Stimulated activated CD8-positive, alpha-beta memory T cell treated with anti-CD3 and anti-CD28 coated beads, Interleukin-2, amount 100 ng/mL, for 1 hour (primary cell): ENCODE data around the gene SLC9A9.
"Not testable (repeated sequence)": the region's sequence is repeated elsewhere in the genome, so short reads cannot be mapped to it uniquely, and the experiment has no call there.

ENCODE experiments used
- DNase-seq, 2 donors: peaks; one replicate each; pipeline ENCODE4 v3.0.0-alpha.2; 2020; ENCODE audit warnings: low read depth in 2 of 2

SLC9A9 gene

GRCh38 chr3:143810166-143810952, 37.9 kb downstream of the SLC9A9 start:
- DNase-seq = no peak

GRCh38 chr3:143809121-143809621, 39.1 kb downstream of the SLC9A9 start:
- DNase-seq = no peak

GRCh38 chr3:143808030-143808429, 40.2 kb downstream of the SLC9A9 start:
- DNase-seq = no peak

- DNase-seq = no peak
Measured at GRCh38 chr3:143806038-143806437, 42.2 kb downstream of the SLC9A9 start.

- not testable (repeated sequence) for DNase-seq
Measured at GRCh38 chr3:143805476-143805875, 42.8 kb downstream of the SLC9A9 start.

- not testable (repeated sequence) for DNase-seq
Measured at GRCh38 chr3:143801046-143801445, 47.2 kb downstream of the SLC9A9 start.

GRCh38 chr3:143798151-143798550, 50.1 kb downstream of the SLC9A9 start:
- DNase-seq = not testable (repeated sequence)

GRCh38 chr3:143795874-143796273, 52.4 kb downstream of the SLC9A9 start:
- no peak for DNase-seq

GRCh38 chr3:143794793-143795462, 53.3 kb downstream of the SLC9A9 start:
- no peak for DNase-seq

GRCh38 chr3:143793971-143794370, 54.3 kb downstream of the SLC9A9 start:
- DNase-seq = no peak

GRCh38 chr3:143791386-143791785, 56.9 kb downstream of the SLC9A9 start:
- no peak for DNase-seq

- no peak for DNase-seq
Measured at GRCh38 chr3:143786219-143787191, 61.8 kb downstream of the SLC9A9 start.

- no peak for DNase-seq
Measured at GRCh38 chr3:143784446-143784845, 63.8 kb downstream of the SLC9A9 start.

- no peak for DNase-seq
Measured at GRCh38 chr3:143783851-143784370, 64.4 kb downstream of the SLC9A9 start.

- no peak for DNase-seq
Measured at GRCh38 chr3:143775459-143775858, 72.8 kb downstream of the SLC9A9 start.

- no peak for DNase-seq
Measured at GRCh38 chr3:143771939-143772338, 76.3 kb downstream of the SLC9A9 start.

GRCh38 chr3:143771258-143771657, 77.0 kb downstream of the SLC9A9 start:
- no peak for DNase-seq

- DNase-seq = no peak
Measured at GRCh38 chr3:143770391-143770790, 77.9 kb downstream of the SLC9A9 start.

- DNase-seq = no peak
Measured at GRCh38 chr3:143769616-143770015, 78.7 kb downstream of the SLC9A9 start.

GRCh38 chr3:143764840-143765239, 83.4 kb downstream of the SLC9A9 start:
- no peak for DNase-seq

- DNase-seq = no peak
Measured at GRCh38 chr3:143763564-143764162, 84.6 kb downstream of the SLC9A9 start.
